Esophagus squamous epithelium (tissue), 4 donors: ENCODE measurements around the gene ZDHHC8.

ENCODE experiments used
- POLR2A ChIP-seq, 4 donors: fragments of 450-650 bp; IDR thresholded peaks; one replicate each; pipeline ENCODE4 v1.6.1; 2017; ENCODE audit warnings: antibody characterized with exemption in 4 of 4, mild to moderate bottlenecking in 4 of 4, moderate library complexity in 3 of 4
- TF ChIP-seq, protein P1 (sequence below), 6 experiments: fragments of 450-650 bp in 4 of 6; fragments of 200-600 bp in 2 of 6; sonication (generic) in 2 of 6; IDR thresholded peaks; one replicate each; pipeline ENCODE4 v1.5.1; 2016 to 2019; ENCODE audit warnings: antibody characterized with exemption in 6 of 6, mild to moderate bottlenecking in 4 of 6, moderate library complexity in 4 of 6

DNA sequence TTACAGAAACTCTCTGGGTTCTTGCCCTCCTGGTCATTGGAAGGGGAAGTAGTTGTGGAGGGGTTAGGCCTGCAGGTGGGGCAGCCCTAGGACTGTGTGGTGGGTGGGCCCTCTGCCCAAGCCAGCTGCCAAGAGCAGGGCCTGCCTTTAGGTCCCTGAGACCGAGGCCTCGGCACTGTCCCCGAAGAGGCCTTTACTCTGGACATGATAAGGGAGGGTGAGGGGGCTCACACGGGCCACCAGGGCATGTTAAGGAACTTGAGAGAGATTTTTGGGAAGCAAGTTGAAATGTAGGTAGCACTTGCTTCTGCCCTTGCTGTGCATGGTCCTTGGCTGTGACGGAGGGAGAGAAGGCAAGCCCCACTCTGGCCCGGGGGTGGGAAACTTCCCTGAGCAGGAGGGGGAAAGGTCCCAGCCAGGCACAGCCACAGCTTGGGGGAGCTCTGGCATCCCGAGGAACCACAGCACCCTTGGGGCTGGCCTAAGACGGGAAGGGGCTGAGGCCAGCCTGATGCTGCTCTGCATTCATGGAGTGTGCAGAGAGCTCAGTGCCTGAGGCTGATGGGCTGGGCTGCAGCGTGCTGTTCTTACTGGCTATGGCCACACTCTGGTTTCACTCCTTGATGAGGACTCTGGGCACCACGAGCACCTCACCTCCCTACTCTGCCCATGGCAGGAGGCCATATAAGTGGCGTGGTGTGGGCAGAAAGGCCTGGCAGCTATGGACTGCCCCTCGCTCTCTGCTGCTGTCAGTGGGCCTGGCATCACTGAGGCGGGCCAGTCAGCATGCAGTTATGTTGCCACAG lies 23.4 kb upstream of the ZDHHC8 start:
- TF ChIP-seq, protein P1, sequence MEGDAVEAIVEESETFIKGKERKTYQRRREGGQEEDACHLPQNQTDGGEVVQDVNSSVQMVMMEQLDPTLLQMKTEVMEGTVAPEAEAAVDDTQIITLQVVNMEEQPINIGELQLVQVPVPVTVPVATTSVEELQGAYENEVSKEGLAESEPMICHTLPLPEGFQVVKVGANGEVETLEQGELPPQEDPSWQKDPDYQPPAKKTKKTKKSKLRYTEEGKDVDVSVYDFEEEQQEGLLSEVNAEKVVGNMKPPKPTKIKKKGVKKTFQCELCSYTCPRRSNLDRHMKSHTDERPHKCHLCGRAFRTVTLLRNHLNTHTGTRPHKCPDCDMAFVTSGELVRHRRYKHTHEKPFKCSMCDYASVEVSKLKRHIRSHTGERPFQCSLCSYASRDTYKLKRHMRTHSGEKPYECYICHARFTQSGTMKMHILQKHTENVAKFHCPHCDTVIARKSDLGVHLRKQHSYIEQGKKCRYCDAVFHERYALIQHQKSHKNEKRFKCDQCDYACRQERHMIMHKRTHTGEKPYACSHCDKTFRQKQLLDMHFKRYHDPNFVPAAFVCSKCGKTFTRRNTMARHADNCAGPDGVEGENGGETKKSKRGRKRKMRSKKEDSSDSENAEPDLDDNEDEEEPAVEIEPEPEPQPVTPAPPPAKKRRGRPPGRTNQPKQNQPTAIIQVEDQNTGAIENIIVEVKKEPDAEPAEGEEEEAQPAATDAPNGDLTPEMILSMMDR (IDR thresholded peaks at IDR 0.05), result no peak
- TF ChIP-seq POLR2A (IDR thresholded peaks at IDR 0.05), result no peak
